KMS-11 (cell line): ENCODE results near the gene TENT5D.

ENCODE experiments used
- H2AFZ ChIP-seq: fragments of 200-600 bp; sonication (generic); 2 replicates; pipeline ENCODE4 v1.6.1; 2016; ENCODE audit warnings: antibody characterized with exemption, mixed run types, low read depth
- H3K27ac ChIP-seq: fragments of 200-600 bp; sonication (generic); 2 replicates; pipeline ENCODE4 v1.6.1; 2016; ENCODE audit warnings: mild to moderate bottlenecking, mixed run types
- H3K27me3 ChIP-seq: fragments of 200-600 bp; sonication (generic); 2 replicates; pipeline ENCODE4 v1.6.1; 2017; ENCODE audit warnings: mild to moderate bottlenecking, low read depth, mixed run types, moderate library complexity; ENCODE audit not compliant: insufficient read depth
- H3K36me3 ChIP-seq: fragments of 200-600 bp; sonication (generic); 2 replicates; pipeline ENCODE4 v1.6.1; 2017; ENCODE audit warnings: mild to moderate bottlenecking, mixed run types; ENCODE audit not compliant: insufficient read depth
- H3K4me1 ChIP-seq: fragments of 200-600 bp; sonication (generic); 2 replicates; pipeline ENCODE4 v1.6.1; 2016; ENCODE audit warnings: mild to moderate bottlenecking, low read depth, mixed run types; ENCODE audit not compliant: poor library complexity, severe bottlenecking
- H3K4me2 ChIP-seq: fragments of 200-600 bp; sonication (generic); 2 replicates; pipeline ENCODE4 v1.7.0; 2016; ENCODE audit warnings: mild to moderate bottlenecking, mixed run types
- H3K4me3 ChIP-seq: fragments of 200-600 bp; sonication (generic); IDR thresholded peaks from 2 replicates; pipeline ENCODE4 v1.6.1; 2017; ENCODE audit warnings: low read depth, low read length, mixed read lengths; ENCODE audit not compliant: insufficient read depth
- H3K79me2 ChIP-seq: fragments of 200-600 bp; sonication (generic); 2 replicates; pipeline ENCODE4 v1.6.1; 2016; ENCODE audit warnings: low read depth, mixed run types; ENCODE audit not compliant: insufficient read depth
- H3K9ac ChIP-seq: fragments of 200-600 bp; sonication (generic); 2 replicates; pipeline ENCODE4 v1.6.1; 2016; ENCODE audit warnings: mild to moderate bottlenecking, mixed run types
- H4K20me1 ChIP-seq: fragments of 200-600 bp; sonication (generic); 2 replicates; pipeline ENCODE4 v1.6.1; 2016; ENCODE audit warnings: mild to moderate bottlenecking, mixed run types; ENCODE audit not compliant: insufficient read depth
- CTCF ChIP-seq: fragments of 200-600 bp; sonication (generic); conservative IDR thresholded peaks from 2 replicates; pipeline ENCODE4 v1.6.1; 2017; ENCODE audit warnings: low read depth, mild to moderate bottlenecking, antibody characterized with exemption, low read length, moderate library complexity, mixed read lengths

Gene TENT5D

DNA sequence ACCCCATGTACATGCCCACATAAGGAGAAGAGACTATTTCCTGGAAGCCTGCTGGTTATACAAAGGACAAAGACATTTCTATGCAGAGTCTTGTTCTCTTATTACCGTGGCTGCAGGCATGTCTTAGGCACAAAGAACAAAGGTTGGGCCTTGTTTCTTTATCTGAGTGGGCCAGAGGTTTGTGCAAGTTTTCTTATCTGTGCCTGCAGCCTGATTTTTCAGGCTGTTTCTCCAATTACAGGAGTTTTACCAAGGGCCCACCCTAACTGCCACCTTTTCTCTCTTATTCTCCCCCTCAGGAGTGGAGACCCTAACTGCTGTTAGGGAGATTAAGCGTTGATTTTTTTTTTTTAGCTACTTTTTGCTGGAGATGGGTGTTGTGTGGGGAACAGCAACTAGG is 3.5 kb downstream of the TENT5D start:
- H3K27me3 ChIP-seq, result no peaks in the 10 kb centered on the region
- no peaks in the 10 kb centered on the region for H4K20me1 ChIP-seq
- no peak overlapping the region for H3K9ac ChIP-seq
- H3K79me2 ChIP-seq, result no peaks in the 10 kb centered on the region
- no peak overlapping the region for H3K4me2 ChIP-seq
- TF ChIP-seq CTCF, result no peak
- H2AFZ ChIP-seq, result no peak overlapping the region
- no peak overlapping the region for H3K27ac ChIP-seq
- no peak overlapping the region for H3K4me3 ChIP-seq
- H3K36me3 ChIP-seq, result no peaks in the 10 kb centered on the region
- H3K4me1 ChIP-seq, result no peaks in the 10 kb centered on the region

DNA sequence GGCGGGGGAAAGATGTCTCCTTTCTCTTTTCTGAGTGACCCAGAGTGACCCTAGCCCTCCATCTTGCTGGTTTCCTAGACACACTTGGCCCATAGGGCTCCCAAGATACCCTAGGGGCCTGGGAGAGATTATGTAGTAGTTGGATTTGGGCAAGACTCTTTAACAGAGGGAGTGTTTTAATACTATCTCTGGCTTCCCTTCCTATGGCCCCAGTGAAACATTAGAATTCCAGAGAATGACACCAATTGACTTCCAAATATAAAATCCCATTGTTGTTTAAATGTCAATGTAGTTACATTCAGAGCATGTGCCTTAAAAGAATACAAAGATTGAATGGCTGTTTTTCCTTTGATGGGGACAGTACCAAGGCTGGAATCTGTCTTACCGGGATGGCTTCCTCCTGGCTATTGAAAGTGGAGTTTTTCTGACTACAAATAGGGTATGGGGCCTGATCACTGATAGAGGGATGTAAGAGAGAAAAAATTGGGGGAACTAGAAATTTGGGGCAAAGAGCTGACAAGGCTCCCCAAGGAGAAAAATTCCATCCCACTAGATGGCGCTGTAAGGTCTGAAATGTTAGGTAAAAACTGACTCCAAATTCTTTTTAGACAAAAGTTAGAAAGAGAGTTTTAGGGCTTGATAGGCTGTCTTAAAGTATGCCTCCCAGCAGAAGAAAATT is 10.7 kb downstream of the TENT5D start:
- Histone ChIP-seq H3K4me3 (no peak overlapping the region), H3K27ac (no peak overlapping the region), H3K36me3 (no peaks in the 10 kb centered on the region), H3K4me1 (no peaks in the 10 kb centered on the region), H3K4me2 (no peak overlapping the region), H3K27me3 (no peaks in the 10 kb centered on the region), H2AFZ (peak overlapping the region; percentile 10; the same call in 1 of the 2 replicates), H3K9ac (no peak overlapping the region), H3K79me2 (no peaks in the 10 kb centered on the region), H4K20me1 (no peaks in the 10 kb centered on the region)
- peak; percentile 70 for TF ChIP-seq CTCF

DNA sequence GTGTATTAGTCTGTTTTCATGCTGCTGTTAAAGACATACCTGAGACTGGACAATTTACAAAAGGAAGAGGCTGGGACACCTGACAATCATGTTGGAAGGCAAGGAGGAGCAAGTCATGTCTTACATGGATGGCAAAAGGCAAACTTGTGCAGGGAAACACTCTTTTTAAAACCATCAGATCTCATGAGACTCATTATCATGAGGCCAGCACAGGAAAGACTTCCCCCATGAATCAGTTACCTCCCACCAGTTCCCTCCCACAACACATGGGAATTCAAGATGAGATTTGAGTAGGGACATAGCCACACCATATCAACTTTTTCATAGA is 11.2 kb downstream of the TENT5D start:
- H3K4me3 ChIP-seq, result no peak overlapping the region
- H3K4me2 ChIP-seq, result no peak overlapping the region
- H3K4me1 ChIP-seq, result no peaks in the 10 kb centered on the region
- no peaks in the 10 kb centered on the region for H3K27me3 ChIP-seq
- no peak overlapping the region for H2AFZ ChIP-seq
- H3K36me3 ChIP-seq, result no peaks in the 10 kb centered on the region
- no peak overlapping the region for H3K27ac ChIP-seq
- no peak; the same call in 1 of the 2 replicates for TF ChIP-seq CTCF
- no peaks in the 10 kb centered on the region for H3K79me2 ChIP-seq
- H4K20me1 ChIP-seq, result no peaks in the 10 kb centered on the region
- no peak overlapping the region for H3K9ac ChIP-seq

- no peaks in the 10 kb centered on the region for H3K27me3 ChIP-seq
- H3K4me3 ChIP-seq, result no peak overlapping the region
- H3K4me1 ChIP-seq, result no peaks in the 10 kb centered on the region
- H4K20me1 ChIP-seq, result no peaks in the 10 kb centered on the region
- H3K79me2 ChIP-seq, result no peaks in the 10 kb centered on the region
- no peaks in the 10 kb centered on the region for H3K36me3 ChIP-seq
- no peak overlapping the region for H2AFZ ChIP-seq
- no peak overlapping the region for H3K9ac ChIP-seq
- no peak overlapping the region for H3K27ac ChIP-seq
- H3K4me2 ChIP-seq, result no peak overlapping the region
- no peak for TF ChIP-seq CTCF
Observed at GRCh38 chrX:80432441-80432840, 12.2 kb downstream of the TENT5D start.
